Neural progenitor cell (in vitro differentiated cells): ENCODE data around the gene TAGAP.

ENCODE experiments used
- CTCF ChIP-seq: fragments of 200-600 bp; sonication (generic); IDR thresholded peaks from 2 replicates; pipeline ENCODE4 v1.5.1; 2017; ENCODE audit warnings: antibody characterized with exemption, mild to moderate bottlenecking
- EZH2 ChIP-seq: fragments of 200-600 bp; sonication (generic); IDR thresholded peaks from 2 replicates; pipeline ENCODE4 v1.6.1; 2017; ENCODE audit warnings: antibody characterized with exemption, mild to moderate bottlenecking, moderate library complexity

- TF ChIP-seq CTCF, result no peak
- no peak for TF ChIP-seq EZH2
Observed at GRCh38 chr6:159089443-159089842, 44.7 kb upstream of the TAGAP start.
